GM12873 (cell line): ENCODE data around the gene XAB2.

Experiments used
- CTCF ChIP-seq: IDR thresholded peaks from 2 replicates; pipeline ENCODE4 v1.5.1; 2012; ENCODE audit warnings: low read depth, mild to moderate bottlenecking, moderate library complexity, low read length, control low read depth; ENCODE audit not compliant: insufficient read depth; ENCODE audit errors: missing control alignments

XAB2 gene

GRCh38 chr19:7620442-7621412, 8.6 kb downstream of the XAB2 start:
- TF ChIP-seq CTCF = no peak

- TF ChIP-seq CTCF = no peak
These were observed 9.5 kb downstream of the XAB2 start for GRCh38 chr19:7619671-7620441.

GRCh38 chr19:7618771-7619510, 10.4 kb downstream of the XAB2 start:
- no peak for TF ChIP-seq CTCF

GRCh38 chr19:7618348-7618747, 11.0 kb downstream of the XAB2 start:
- no peak for TF ChIP-seq CTCF

GRCh38 chr19:7617735-7618134, 11.6 kb downstream of the XAB2 start:
- no peak for TF ChIP-seq CTCF

GRCh38 chr19:7617172-7617571, 12.2 kb downstream of the XAB2 start:
- no peak for TF ChIP-seq CTCF
